ENCODE results near the gene CCDC97.
A peak's percentile ranks its signal among the peaks of the same experiment; 100 is the strongest.

Gene CCDC97

GRCh38 chr19:41310033-41310831 lies at the start of gene CCDC97:
CCDC97 (plus strand) TSS chr19:41310172; CDS start chr19:41310311, 139 bp downstream.
- peak; percentile 71 to 84 for DNase-seq (ENCODE audit: low read depth in 1 of 2, low spot score in 1 of 2)
- in situ Hi-C loops (cut with HindIII; ENCODE audit: low pct_unique_long_range_greater_than_20kb, low sequenced_read_pairs): no loop called here
- TF ChIP-seq JUND (IDR thresholded peaks at IDR 0.05; ENCODE audit: low read depth): no peak

GRCh38 chr19:41261474-41262190 lies 48.3 kb upstream of the CCDC97 start:
- no peak for DNase-seq (ENCODE audit: low read depth in 1 of 2, low spot score in 1 of 2)
- TF ChIP-seq JUND (IDR thresholded peaks at IDR 0.05; ENCODE audit: low read depth): no peak
- in situ Hi-C loops (cut with HindIII; ENCODE audit: low pct_unique_long_range_greater_than_20kb, low sequenced_read_pairs): no loop called here

GRCh38 chr19:41263042-41263849 lies 46.7 kb upstream of the CCDC97 start:
- TF ChIP-seq JUND (IDR thresholded peaks at IDR 0.05; ENCODE audit: low read depth): no peak
- no peak for DNase-seq (ENCODE audit: low read depth in 1 of 2, low spot score in 1 of 2)
- in situ Hi-C loops (cut with HindIII; ENCODE audit: low pct_unique_long_range_greater_than_20kb, low sequenced_read_pairs): no loop called here

GRCh38 chr19:41263850-41264580 lies 46.0 kb upstream of the CCDC97 start, which contains the start of gene HNRNPUL1:
HNRNPUL1 (plus strand) TSS chr19:41264372; CDS start chr19:41264504, 132 bp downstream.
- in situ Hi-C loops (cut with HindIII; ENCODE audit: low pct_unique_long_range_greater_than_20kb, low sequenced_read_pairs): no loop called here
- TF ChIP-seq JUND (IDR thresholded peaks at IDR 0.05; ENCODE audit: low read depth): no peak

GRCh38 chr19:41264581-41265394 lies 45.2 kb upstream of the CCDC97 start:
- no peak for TF ChIP-seq JUND (IDR thresholded peaks at IDR 0.05; ENCODE audit: low read depth)
- in situ Hi-C loops (cut with HindIII; ENCODE audit: low pct_unique_long_range_greater_than_20kb, low sequenced_read_pairs): no loop called here
- DNase-seq (ENCODE audit: low read depth in 1 of 2, low spot score in 1 of 2): peak in 1 of 2 experiments; percentile 41

More at GRCh38 chr19:41263850-41264580, 46.0 kb upstream of the CCDC97 start, which contains the start of gene HNRNPUL1:
- DNase-seq (ENCODE audit: low read depth in 1 of 2, low spot score in 1 of 2): peak; percentile 96 to 100

GRCh38 chr19:41265395-41266153 lies 44.4 kb upstream of the CCDC97 start:
- peak in 1 of 2 experiments; percentile 35 for DNase-seq (ENCODE audit: low read depth in 1 of 2, low spot score in 1 of 2)
- TF ChIP-seq JUND (IDR thresholded peaks at IDR 0.05; ENCODE audit: low read depth): no peak
- in situ Hi-C loops (cut with HindIII; ENCODE audit: low pct_unique_long_range_greater_than_20kb, low sequenced_read_pairs): no loop called here

- TF ChIP-seq JUND (IDR thresholded peaks at IDR 0.05; ENCODE audit: low read depth): no peak
- in situ Hi-C loops (cut with HindIII; ENCODE audit: low pct_unique_long_range_greater_than_20kb, low sequenced_read_pairs): no loop called here
- no peak for DNase-seq (ENCODE audit: low read depth in 1 of 2, low spot score in 1 of 2)
These were observed 40.9 kb upstream of the CCDC97 start for GRCh38 chr19:41269055-41269454.

GRCh38 chr19:41269571-41269970 lies 40.4 kb upstream of the CCDC97 start:
- in situ Hi-C loops (cut with HindIII; ENCODE audit: low pct_unique_long_range_greater_than_20kb, low sequenced_read_pairs): no loop called here
- no peak for TF ChIP-seq JUND (IDR thresholded peaks at IDR 0.05; ENCODE audit: low read depth)
- no peak for DNase-seq (ENCODE audit: low read depth in 1 of 2, low spot score in 1 of 2)

- no peak for TF ChIP-seq JUND (IDR thresholded peaks at IDR 0.05; ENCODE audit: low read depth)
- in situ Hi-C loops (cut with HindIII; ENCODE audit: low pct_unique_long_range_greater_than_20kb, low sequenced_read_pairs): no loop called here
- no peak for DNase-seq (ENCODE audit: low read depth in 1 of 2, low spot score in 1 of 2)
These were observed 36.9 kb upstream of the CCDC97 start for GRCh38 chr19:41273076-41273475.

- TF ChIP-seq JUND (IDR thresholded peaks at IDR 0.05; ENCODE audit: low read depth): no peak
- no peak for DNase-seq (ENCODE audit: low read depth in 1 of 2, low spot score in 1 of 2)
- in situ Hi-C loops (cut with HindIII; ENCODE audit: low pct_unique_long_range_greater_than_20kb, low sequenced_read_pairs): no loop called here
These were observed 35.2 kb upstream of the CCDC97 start for GRCh38 chr19:41274802-41275201.

Measured in T47D (cell line).